Ascending aorta (tissue), 2 donors: Measurements from ENCODE around the gene UNC5B. TPM values are rescaled to one million over a fixed set of nuclear protein-coding genes. Genes with fewer than 3 reads are reported as not detected.

ENCODE experiments used
- DNase-seq, 2 donors: peaks; one replicate each; pipeline ENCODE4 v3.0.0-alpha.2; 2019; ENCODE audit warnings: low spot score in 2 of 2
- H3K27ac ChIP-seq, 2 donors: fragments of 200-600 bp; sonication (generic); one replicate each; pipeline ENCODE4 v1.5.1; 2016 to 2017; ENCODE audit warnings: mild to moderate bottlenecking in 1 of 2
- H3K27me3 ChIP-seq: fragments of 200-600 bp; sonication (generic); one replicate; pipeline ENCODE4 v1.5.1; 2017
- H3K36me3 ChIP-seq, 2 donors: fragments of 200-600 bp; sonication (generic); one replicate each; pipeline ENCODE4 v1.5.1; 2016
- H3K4me1 ChIP-seq, 2 donors: fragments of 200-600 bp; sonication (generic); one replicate each; pipeline ENCODE4 v1.5.1; 2016 to 2017; ENCODE audit warnings: mild to moderate bottlenecking in 1 of 2
- H3K4me3 ChIP-seq, 2 donors: fragments of 200-600 bp; sonication (generic); one replicate each; pipeline ENCODE4 v1.5.1; 2016 to 2017; ENCODE audit warnings: mild to moderate bottlenecking in 1 of 2
- H3K9me3 ChIP-seq, 2 donors: fragments of 200-600 bp; sonication (generic); one replicate each; pipeline ENCODE4 v1.5.1; 2016
- intact Hi-C: fragments of 100-400 bp; cut with DNase I; formaldehyde crosslinking; loops from one replicate; pipeline ENCODE4 v1.15.1; 2023
- total RNA-seq: library from RNA; depleted of rRNA; stranded (reverse); fragments of >200 nt; gene quantifications from one replicate; pipeline ENCODE4 v1.1.0, GENCODE V29; 2016
- TF ChIP-seq, protein P1 (sequence below), 3 experiments: fragments of 200-600 bp in 2 of 3; fragments of 450-650 bp in 1 of 3; sonication (generic) in 2 of 3; IDR thresholded peaks; one replicate each; pipeline ENCODE4 v1.5.1; 2016 to 2019; ENCODE audit warnings: antibody characterized with exemption in 3 of 3, mild to moderate bottlenecking in 1 of 3, moderate library complexity in 1 of 3

UNC5B gene
- total RNA-seq, 1 donor from 2014 or later: 42.4 TPM

DNA sequence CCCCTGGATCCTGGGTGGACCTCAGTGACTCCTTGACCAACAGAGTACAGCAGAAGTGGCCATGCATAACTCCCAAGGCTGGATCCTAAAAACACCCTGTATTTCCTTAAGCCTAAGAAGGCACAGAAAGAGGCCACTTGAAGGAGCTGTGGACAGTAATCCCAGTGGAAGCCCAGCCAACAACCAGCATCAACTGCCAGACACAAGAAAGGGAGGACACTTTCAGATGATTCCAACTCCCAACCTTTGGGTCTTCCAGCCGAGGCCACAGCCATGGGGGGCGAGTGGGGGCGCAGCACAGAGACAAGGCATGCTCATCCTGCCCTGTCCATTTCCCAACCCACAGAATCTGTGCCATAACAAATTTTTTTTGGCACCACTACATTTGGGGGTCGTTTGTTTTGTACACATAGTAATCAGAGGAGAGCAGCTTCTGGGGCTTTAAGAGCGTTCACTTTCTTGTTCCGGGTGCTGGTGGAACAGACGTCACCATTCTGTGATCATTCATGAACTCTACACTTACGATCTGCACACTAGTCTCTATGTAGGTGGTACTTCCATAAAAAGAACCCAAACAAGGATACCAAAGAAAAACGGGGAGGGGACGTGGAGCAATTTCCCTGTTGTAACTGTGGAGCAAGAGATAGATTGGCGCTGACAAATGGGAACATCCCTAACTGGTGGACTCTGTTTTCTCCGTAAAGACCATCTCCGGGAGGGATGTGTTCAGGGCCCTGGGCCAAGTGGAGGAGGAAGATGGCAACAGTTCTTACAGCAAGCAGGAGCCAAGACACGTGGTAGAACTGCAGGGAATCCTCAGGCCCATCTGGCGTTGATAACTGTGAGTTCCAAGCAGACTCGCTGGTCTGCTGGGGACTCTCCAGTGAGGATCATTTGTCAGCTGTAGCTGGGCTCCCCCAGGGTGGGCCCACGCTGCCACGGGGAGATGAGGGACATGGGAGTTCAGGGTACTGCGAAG is 100.7 kb downstream of the UNC5B start:
- no peak overlapping the region for H3K4me3 ChIP-seq
- intact Hi-C loops: loop anchor here (10.0 kb wide), 1 partner anchor 732 kb away; no protein-coding TSS in a partner anchor
- H3K27me3 ChIP-seq: no peaks in the 10 kb centered on the region
- H3K27ac ChIP-seq: no peak overlapping the region
- peaks cover 0 to 2% of the 10 kb centered on the region in 2 donors for H3K4me1 ChIP-seq
- DNase-seq: no peak
- H3K36me3 ChIP-seq: no peaks in the 10 kb centered on the region
- TF ChIP-seq, protein P1, sequence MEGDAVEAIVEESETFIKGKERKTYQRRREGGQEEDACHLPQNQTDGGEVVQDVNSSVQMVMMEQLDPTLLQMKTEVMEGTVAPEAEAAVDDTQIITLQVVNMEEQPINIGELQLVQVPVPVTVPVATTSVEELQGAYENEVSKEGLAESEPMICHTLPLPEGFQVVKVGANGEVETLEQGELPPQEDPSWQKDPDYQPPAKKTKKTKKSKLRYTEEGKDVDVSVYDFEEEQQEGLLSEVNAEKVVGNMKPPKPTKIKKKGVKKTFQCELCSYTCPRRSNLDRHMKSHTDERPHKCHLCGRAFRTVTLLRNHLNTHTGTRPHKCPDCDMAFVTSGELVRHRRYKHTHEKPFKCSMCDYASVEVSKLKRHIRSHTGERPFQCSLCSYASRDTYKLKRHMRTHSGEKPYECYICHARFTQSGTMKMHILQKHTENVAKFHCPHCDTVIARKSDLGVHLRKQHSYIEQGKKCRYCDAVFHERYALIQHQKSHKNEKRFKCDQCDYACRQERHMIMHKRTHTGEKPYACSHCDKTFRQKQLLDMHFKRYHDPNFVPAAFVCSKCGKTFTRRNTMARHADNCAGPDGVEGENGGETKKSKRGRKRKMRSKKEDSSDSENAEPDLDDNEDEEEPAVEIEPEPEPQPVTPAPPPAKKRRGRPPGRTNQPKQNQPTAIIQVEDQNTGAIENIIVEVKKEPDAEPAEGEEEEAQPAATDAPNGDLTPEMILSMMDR (IDR thresholded peaks at IDR 0.05): no peak
- H3K9me3 ChIP-seq: no peaks in the 10 kb centered on the region

DNA sequence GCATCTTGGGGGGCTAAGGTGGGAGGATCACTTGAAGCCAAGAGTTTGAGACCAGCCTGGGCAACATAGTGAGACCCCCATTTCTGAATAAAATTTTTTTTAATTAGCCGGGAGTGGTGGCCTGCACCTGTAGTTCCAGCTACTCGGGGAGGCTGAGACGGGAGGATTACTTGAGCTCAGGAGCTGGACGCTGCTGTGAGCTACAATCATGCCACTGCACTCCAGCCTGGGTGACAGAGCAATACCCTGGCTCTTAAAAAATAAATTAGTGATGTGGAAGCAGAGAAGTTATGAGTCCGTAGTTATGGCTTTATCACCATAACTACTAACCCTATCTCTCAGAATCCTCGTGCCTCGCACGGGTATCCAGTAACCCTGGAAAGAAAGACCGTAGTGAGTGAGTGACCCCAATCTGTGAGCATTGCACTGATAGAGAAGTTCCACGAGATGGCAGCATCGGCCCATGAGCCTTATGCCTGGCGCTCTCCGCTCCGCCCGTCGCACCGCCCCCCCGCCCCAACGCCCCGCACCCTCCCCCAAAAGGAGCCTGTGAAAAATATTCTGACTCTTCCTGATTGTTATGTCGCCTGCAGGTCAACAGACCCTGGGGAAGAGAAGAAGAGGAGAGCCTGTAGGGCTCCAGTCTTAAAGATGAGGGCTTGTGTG is 101.8 kb downstream of the UNC5B start:
- no peaks in the 10 kb centered on the region for H3K36me3 ChIP-seq
- intact Hi-C loops: loop anchor here (1.0 to 10.0 kb wide), 4 partner anchors 256 to 731 kb away; no protein-coding TSS in a partner anchor
- TF ChIP-seq, protein P1 (IDR thresholded peaks at IDR 0.05): peak; percentile 77 to 94 (median 87)

DNA sequence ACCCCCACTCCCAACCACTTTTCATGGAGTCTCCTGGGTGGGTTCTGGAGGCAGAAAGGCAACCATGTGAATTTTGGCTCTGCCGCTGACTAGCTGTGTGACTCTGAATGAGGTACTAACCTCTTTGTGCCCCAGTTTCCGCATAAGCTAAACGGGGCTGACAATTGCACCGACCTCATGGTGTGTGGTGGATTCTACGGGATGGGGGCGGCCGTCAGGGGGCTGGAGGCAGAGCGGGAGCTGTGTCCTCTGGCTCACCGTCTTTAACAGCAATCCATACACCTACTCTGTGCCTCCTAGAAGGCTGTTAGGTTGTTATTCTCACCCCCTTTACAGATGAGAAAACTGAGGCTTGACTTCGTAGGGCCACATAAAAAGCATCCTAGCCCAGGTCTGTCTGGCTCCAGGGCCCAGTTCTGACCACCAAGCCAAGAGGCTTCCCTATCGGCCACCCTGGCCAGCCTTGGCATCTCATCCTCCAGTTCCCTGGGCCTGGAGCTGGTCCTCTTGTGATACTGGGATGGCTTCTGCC is 102.4 kb downstream of the UNC5B start:
- Histone ChIP-seq H3K4me3 (no peak overlapping the region), H3K27me3 (no peaks in the 10 kb centered on the region), H3K36me3 (no peaks in the 10 kb centered on the region), H3K27ac (no peak overlapping the region), H3K4me1 (peaks cover 1 to 6% of the 10 kb centered on the region in 2 donors), H3K9me3 (no peaks in the 10 kb centered on the region)
- intact Hi-C loops: loop anchor here (1.0 to 10.0 kb wide), 5 partner anchors 256 to 730 kb away; no protein-coding TSS in a partner anchor
- TF ChIP-seq, protein P1 (IDR thresholded peaks at IDR 0.05): no peak
- DNase-seq: no peak

More for the DNA sequence above, 101.8 kb downstream of the UNC5B start:
- Histone ChIP-seq H3K27me3 (no peaks in the 10 kb centered on the region), H3K9me3 (no peaks in the 10 kb centered on the region), H3K4me3 (no peak overlapping the region), H3K4me1 (peaks cover 0 to 5% of the 10 kb centered on the region in 2 donors), H3K27ac (no peak overlapping the region)
- DNase-seq: peak in 1 of 2 donors; percentile 72

DNA sequence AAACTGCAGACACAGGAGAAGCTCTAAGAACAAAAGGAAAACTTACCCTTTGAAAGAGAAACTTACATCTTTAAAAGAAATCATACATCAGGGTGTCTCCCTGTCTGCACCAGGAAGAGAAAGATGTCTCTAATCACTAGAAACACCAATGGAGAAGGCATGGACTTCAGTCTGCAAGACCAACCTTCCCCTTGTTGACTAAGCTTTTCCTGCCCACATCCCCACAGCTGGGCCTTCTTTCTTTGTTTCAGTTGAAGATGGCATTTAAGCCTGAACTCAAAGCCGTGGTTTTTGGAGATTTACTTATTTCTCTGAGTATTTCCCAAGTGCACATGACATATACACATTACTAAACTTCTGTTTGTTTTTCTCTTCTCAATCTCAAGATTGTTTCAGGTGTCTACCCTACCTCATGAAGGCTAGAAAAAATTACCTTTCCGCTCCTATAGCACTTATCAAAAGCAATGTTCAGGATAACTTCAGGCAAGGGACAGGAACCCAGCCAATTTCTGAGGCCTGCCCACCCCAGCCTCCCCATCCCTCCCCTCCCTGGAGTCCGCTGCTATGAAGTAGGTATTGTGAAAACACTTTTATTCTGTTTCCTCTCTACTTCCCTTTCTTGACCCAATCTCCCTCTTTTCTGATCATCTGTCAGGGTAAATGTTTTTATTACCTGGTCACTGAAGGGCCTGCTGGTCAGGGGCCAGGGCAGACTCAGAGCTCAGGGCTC is 103.9 kb downstream of the UNC5B start:
- intact Hi-C loops: loop anchor here (5.0 to 10.0 kb wide), 2 partner anchors 396 to 729 kb away; no protein-coding TSS in a partner anchor
- Histone ChIP-seq H3K9me3 (no peaks in the 10 kb centered on the region), H3K27ac (no peak overlapping the region), H3K36me3 (no peaks in the 10 kb centered on the region), H3K27me3 (no peaks in the 10 kb centered on the region), H3K4me1 (peaks cover 5 to 9% of the 10 kb centered on the region in 2 donors), H3K4me3 (no peak overlapping the region)
- TF ChIP-seq, protein P1 (IDR thresholded peaks at IDR 0.05): no peak
- no peak for DNase-seq

DNA sequence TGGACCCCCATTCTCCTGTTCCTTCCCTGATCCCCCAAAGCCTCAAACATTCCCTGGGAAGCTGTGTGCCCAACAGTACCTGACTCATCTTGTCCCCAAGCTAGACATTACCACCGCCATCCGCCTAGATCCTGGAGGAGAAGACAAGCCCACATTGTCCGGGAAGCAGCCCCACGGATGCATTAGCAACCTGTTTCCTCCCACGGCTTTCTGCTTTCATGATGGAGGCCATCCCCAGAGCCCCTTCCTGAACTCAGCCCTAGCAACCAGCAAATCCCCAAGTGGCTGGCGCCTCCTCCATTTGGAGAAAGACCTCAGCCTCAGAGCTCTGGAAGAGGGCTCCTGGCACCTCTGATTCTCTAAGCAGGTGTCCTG is 104.4 kb downstream of the UNC5B start:
- intact Hi-C loops: loop anchor here (5.0 to 10.0 kb wide), 2 partner anchors 396 to 728 kb away; no protein-coding TSS in a partner anchor
- Histone ChIP-seq H3K4me1 (peaks cover 5 to 9% of the 10 kb centered on the region in 2 donors), H3K4me3 (no peak overlapping the region), H3K27ac (no peak overlapping the region), H3K9me3 (no peaks in the 10 kb centered on the region), H3K27me3 (no peaks in the 10 kb centered on the region), H3K36me3 (no peaks in the 10 kb centered on the region)
- no peak for DNase-seq
- TF ChIP-seq, protein P1 (IDR thresholded peaks at IDR 0.05): no peak
